H1 (cell line): ENCODE results near the gene ADGRG1. TPM values are rescaled to one million over a fixed set of nuclear protein-coding genes. Genes with fewer than 3 reads are reported as not detected.
A peak's percentile ranks its signal among the peaks of the same experiment; 100 is the strongest.

Source experiments
- CTCF ChIA-PET: fragments of 300-600 bp; sonication (Branson Sonifier 250); formaldehyde crosslinking; loops from one replicate; lab custom pipeline; 2021; ENCODE audit not compliant: partially characterized antibody; lab: Charles Lee
- POLR2A ChIA-PET: fragments of 300-600 bp; sonication (Branson Sonifier 250); formaldehyde crosslinking; loops from one replicate; lab custom pipeline; 2021; ENCODE audit warnings: inconsistent platforms; ENCODE audit not compliant: partially characterized antibody; lab: Charles Lee
- DNase-seq, 2 experiments: peaks; one replicate each; pipeline versions ENCODE4 v3.0.0 to v3.0.0-alpha.2; 2010 to 2022; ENCODE audit warnings: low spot score in 2 of 2, low read depth in 1 of 2, mixed read lengths in 1 of 2
- FAIRE-seq: peaks from 2 replicates; lab custom pipeline; 2011; peaks lifted over from hg19 to GRCh38; lab: Jason Lieb, UNC
- H2AFZ ChIP-seq: 2 replicates; pipeline ENCODE4 v1.8.1; 2012; ENCODE audit warnings: low read length, inconsistent platforms
- H2AK5ac ChIP-seq: 2 replicates; pipeline ENCODE4 v1.6.1; 2013; ENCODE audit warnings: low read depth, low read length
- H2BK120ac ChIP-seq: replicated peaks from 2 replicates; pipeline ENCODE3; 2013; ENCODE audit warnings: low read depth, low read length, inconsistent platforms
- H2BK12ac ChIP-seq: 2 replicates; pipeline ENCODE4 v1.6.1; 2013; ENCODE audit warnings: low read depth, low read length
- H2BK15ac ChIP-seq: 2 replicates; pipeline ENCODE4 v1.6.1; 2013; ENCODE audit warnings: low read length
- H2BK20ac ChIP-seq: 2 replicates; pipeline ENCODE4 v1.6.1; 2013; ENCODE audit warnings: low read length
- H2BK5ac ChIP-seq: 2 replicates; pipeline ENCODE4 v1.6.1; 2013; ENCODE audit warnings: low read depth, low read length
- H3K14ac ChIP-seq: 2 replicates; pipeline ENCODE4 v1.6.1; 2013; ENCODE audit warnings: inconsistent platforms; ENCODE audit not compliant: insufficient read length
- H3K18ac ChIP-seq: 2 replicates; pipeline ENCODE4 v1.6.1; 2013; ENCODE audit warnings: low read length; ENCODE audit errors: extremely low read depth
- H3K23ac ChIP-seq: 2 replicates; pipeline ENCODE4 v1.6.1; 2013; ENCODE audit warnings: inconsistent platforms; ENCODE audit not compliant: insufficient read length
- H3K23me2 ChIP-seq: 2 replicates; pipeline ENCODE4 v1.6.1; 2013; ENCODE audit warnings: low read depth, low read length
- H3K27ac ChIP-seq: 2 replicates; pipeline ENCODE4 v1.6.1; 2011; ENCODE audit warnings: low read depth, low read length, inconsistent platforms
- H3K27me3 ChIP-seq, 4 experiments: replicated peaks in 1 of 4; 1 replicate in 1 of 4; 2 replicates in 3 of 4; pipeline versions ENCODE4 v1.6.1 to v1.8.1; 2011 to 2013; ENCODE audit warnings: low read length in 3 of 4, mild to moderate bottlenecking in 3 of 4, inconsistent platforms in 2 of 4, mixed read lengths in 2 of 4, moderate library complexity in 1 of 4; ENCODE audit not compliant: control insufficient read depth in 3 of 4, insufficient read depth in 3 of 4; ENCODE audit errors: extremely low read depth in 1 of 4
- H3K36me3 ChIP-seq, 4 experiments: 2 replicates each; pipeline versions ENCODE4 v1.6.1 to v1.8.1; 2011 to 2013; ENCODE audit warnings: mild to moderate bottlenecking in 4 of 4, low read length in 3 of 4, moderate library complexity in 2 of 4, control low read depth in 1 of 4, inconsistent platforms in 1 of 4; ENCODE audit not compliant: insufficient read depth in 4 of 4, control insufficient read depth in 2 of 4
- H3K4ac ChIP-seq: replicated peaks from 2 replicates; pipeline ENCODE3; 2013; ENCODE audit warnings: low read length, low read depth, mixed read lengths, inconsistent platforms; ENCODE audit not compliant: insufficient read length
- H3K4me1 ChIP-seq, 4 experiments: replicated peaks in 1 of 4; 1 replicate in 1 of 4; 2 replicates in 3 of 4; pipeline versions ENCODE4 v1.6.1 to v1.8.1; 2011 to 2013; ENCODE audit warnings: low read length in 3 of 4, inconsistent platforms in 2 of 4, mixed read lengths in 1 of 4; ENCODE audit not compliant: insufficient read depth in 4 of 4, control insufficient read depth in 3 of 4
- H3K4me2 ChIP-seq, 2 experiments: 2 replicates each; pipeline versions ENCODE4 v1.6.1 to v1.8.1; 2011 to 2013; ENCODE audit warnings: low read depth in 2 of 2, low read length in 2 of 2, control low read depth in 1 of 2, inconsistent platforms in 1 of 2, mild to moderate bottlenecking in 1 of 2; ENCODE audit not compliant: insufficient read depth in 1 of 2
- H3K4me3 ChIP-seq, 4 experiments: fragments of 200-600, 300-600 bp in 1 of 4; sonication (generic), shearing (Covaris generic), sonication (Bioruptor Twin) in 1 of 4; 2 replicates each; pipeline versions ENCODE4 v1.5.1 to v1.8.1; 2011 to 2016; ENCODE audit warnings: low read length in 4 of 4, low read depth in 3 of 4, control low read depth in 2 of 4, inconsistent platforms in 2 of 4, mild to moderate bottlenecking in 2 of 4, mixed read lengths in 1 of 4, moderate library complexity in 1 of 4; ENCODE audit not compliant: insufficient read depth in 2 of 4; ENCODE audit errors: extremely low read depth in 1 of 4
- H3K56ac ChIP-seq: replicated peaks from 2 replicates; pipeline ENCODE3; 2013; ENCODE audit warnings: low read depth, mild to moderate bottlenecking, mixed read lengths, low read length, inconsistent platforms; ENCODE audit not compliant: insufficient read length
- H3K79me1 ChIP-seq: 2 replicates; pipeline ENCODE4 v1.6.1; 2013; ENCODE audit warnings: low read depth, low read length, control low read depth
- H3K79me2 ChIP-seq, 2 experiments: 2 replicates each; pipeline versions ENCODE4 v1.6.1 to v1.8.1; 2012 to 2013; ENCODE audit warnings: low read length in 2 of 2, mild to moderate bottlenecking in 2 of 2, inconsistent platforms in 1 of 2; ENCODE audit not compliant: insufficient read depth in 2 of 2, control insufficient read depth in 1 of 2
- H3K9ac ChIP-seq, 4 experiments: replicated peaks in 1 of 4; 1 replicate in 1 of 4; 2 replicates in 3 of 4; pipeline versions ENCODE4 v1.6.1 to v1.8.1; 2011 to 2013; ENCODE audit warnings: low read depth in 3 of 4, low read length in 3 of 4, control low read depth in 2 of 4, mild to moderate bottlenecking in 2 of 4, moderate library complexity in 2 of 4, inconsistent platforms in 1 of 4; ENCODE audit errors: extremely low read depth in 1 of 4
- H3K9me3 ChIP-seq, 2 experiments: 2 replicates each; pipeline versions ENCODE4 v1.6.1 to v1.8.1; 2012 to 2013; ENCODE audit warnings: mild to moderate bottlenecking in 2 of 2, moderate library complexity in 2 of 2, control low read depth in 1 of 2, inconsistent platforms in 1 of 2, low read depth in 1 of 2, low read length in 1 of 2, mixed read lengths in 1 of 2; ENCODE audit not compliant: insufficient read depth in 2 of 2
- H4K20me1 ChIP-seq, 2 experiments: replicated peaks in 1 of 2; 2 replicates each; pipeline versions ENCODE3 to v1.8.1; 2011 to 2013; ENCODE audit warnings: inconsistent platforms in 2 of 2, low read length in 2 of 2, mild to moderate bottlenecking in 1 of 2; ENCODE audit not compliant: insufficient read depth in 2 of 2, control insufficient read depth in 1 of 2
- H4K5ac ChIP-seq: 2 replicates; pipeline ENCODE4 v1.6.1; 2013; ENCODE audit warnings: low read length, low read depth, mixed read lengths, inconsistent platforms; ENCODE audit not compliant: insufficient read length
- H4K8ac ChIP-seq: 2 replicates; pipeline ENCODE4 v1.8.0; 2013; ENCODE audit warnings: mild to moderate bottlenecking, moderate library complexity, low read length, inconsistent platforms; ENCODE audit not compliant: insufficient read depth; ENCODE audit errors: extremely low read depth
- H4K91ac ChIP-seq: replicated peaks from 2 replicates; pipeline ENCODE3; 2013; ENCODE audit warnings: low read length, mixed read lengths, inconsistent platforms; ENCODE audit not compliant: insufficient read length
- BRCA1 ChIP-seq: IDR thresholded peaks from 2 replicates; pipeline ENCODE4 v1.6.1; 2012; ENCODE audit warnings: low read depth, low read length, improper control_type of control experiment
- CTBP2 ChIP-seq: IDR thresholded peaks from 2 replicates; pipeline ENCODE4 v1.7.0; 2011; ENCODE audit warnings: borderline replicate concordance, mild to moderate bottlenecking, moderate library complexity, mixed read lengths, low read length; ENCODE audit not compliant: insufficient read depth, insufficient read length
- EGR1 ChIP-seq: IDR thresholded peaks from 2 replicates; pipeline ENCODE4 v1.6.1; 2011; ENCODE audit warnings: low read depth, low read length, borderline replicate concordance
- EP300 ChIP-seq, 2 experiments: IDR thresholded peaks; 1 replicate in 1 of 2; 2 replicates in 1 of 2; pipeline ENCODE4 v1.6.1; 2011 to 2012; ENCODE audit warnings: low read depth in 2 of 2, low read length in 2 of 2, mild to moderate bottlenecking in 2 of 2, borderline replicate concordance in 1 of 2, inconsistent platforms in 1 of 2, moderate library complexity in 1 of 2
- HDAC6 ChIP-seq: IDR thresholded peaks from one replicate; pipeline ENCODE4 v1.7.1; 2012; ENCODE audit warnings: low read depth, mild to moderate bottlenecking, inconsistent platforms, low read length, moderate library complexity
- KDM1A ChIP-seq: fragments of 200-600, 300-600 bp; sonication (generic); IDR thresholded peaks from 2 replicates; pipeline ENCODE4 v1.7.1; 2016; ENCODE audit warnings: mild to moderate bottlenecking, low read length, borderline replicate concordance
- KDM5A ChIP-seq: fragments of 200-600 bp; IDR thresholded peaks from 2 replicates; pipeline ENCODE4 v1.7.1; 2012; ENCODE audit warnings: mild to moderate bottlenecking, low read length, inconsistent platforms, mixed read lengths
- MAFK ChIP-seq: IDR thresholded peaks from 2 replicates; pipeline ENCODE4 v1.6.1; 2012; ENCODE audit warnings: low read depth, mild to moderate bottlenecking, improper control_type of control experiment, low read length
- RNF2 ChIP-seq: fragments of 200-900, 300-1000 bp; sonication (generic); IDR thresholded peaks from 2 replicates; pipeline ENCODE4 v1.7.1; 2016; ENCODE audit warnings: borderline replicate concordance, low read depth, mild to moderate bottlenecking, antibody characterized with exemption, low read length; ENCODE audit not compliant: poor library complexity, severe bottlenecking; ENCODE audit errors: missing control alignments
- SUZ12 ChIP-seq: fragments of 200-600 bp; sonication (generic); IDR thresholded peaks from 2 replicates; pipeline ENCODE4 v1.6.1; 2012; ENCODE audit warnings: mild to moderate bottlenecking, inconsistent platforms, low read length, moderate library complexity, mixed read lengths
- YY1 ChIP-seq: IDR thresholded peaks from 2 replicates; pipeline ENCODE4 v1.6.1; 2011; ENCODE audit warnings: low read depth, mild to moderate bottlenecking, low read length
- WGBS, 2 experiments: shearing (Covaris generic) in 1 of 2; methylation state at CpG; one replicate each; pipeline versions ENCODE4 v1.1.6 to v1.1.7; 2013 to 2015; ENCODE audit warnings: low lambda C conversion rate in 2 of 2, mixed read lengths in 2 of 2, inconsistent platforms in 1 of 2, low coverage in 1 of 2, missing lambda C conversion rate in 1 of 2; ENCODE audit not compliant: insufficient replicate concordance in 2 of 2, insufficient coverage in 1 of 2, insufficient read length in 1 of 2; ENCODE audit errors: extremely low coverage in 1 of 2, missing lambda C conversion rate in 1 of 2; 5-methylcytosine and 5-hydroxymethylcytosine counted together
- polyA plus RNA-seq, 7 experiments: library from polyadenylated mRNA; depleted of rRNA in 3 of 7; stranded (reverse) in 5 of 7; unstranded in 2 of 7; fragments of >200 nt in 5 of 7; fragments of 200-250 nt in 2 of 7; gene quantifications; 1 replicate in 5 of 7; 2 replicates in 1 of 7; 4 replicates in 1 of 7; pipeline versions ENCODE4 v1.2.1 to v1.2.3, GENCODE V29; 2011 to 2013; ENCODE audit warnings: missing spikeins in 2 of 7, mixed read lengths in 2 of 7
- total RNA-seq: library from RNA; stranded (reverse); fragmentation: NEBNext Ultra II Directional; extraction: Animal tissue kit (Norgen Biotek cat#: 25700); gene quantifications from 2 replicates; pipeline ENCODE4 v1.2.1, GENCODE V29; 2021

The ADGRG1 gene
- total and polyA plus RNA-seq, 2 of the 8 experiments (the other 6 are each of a cell fraction or from before 2014, with no cell fraction given), result 1.3 to 2.6 TPM

DNA sequence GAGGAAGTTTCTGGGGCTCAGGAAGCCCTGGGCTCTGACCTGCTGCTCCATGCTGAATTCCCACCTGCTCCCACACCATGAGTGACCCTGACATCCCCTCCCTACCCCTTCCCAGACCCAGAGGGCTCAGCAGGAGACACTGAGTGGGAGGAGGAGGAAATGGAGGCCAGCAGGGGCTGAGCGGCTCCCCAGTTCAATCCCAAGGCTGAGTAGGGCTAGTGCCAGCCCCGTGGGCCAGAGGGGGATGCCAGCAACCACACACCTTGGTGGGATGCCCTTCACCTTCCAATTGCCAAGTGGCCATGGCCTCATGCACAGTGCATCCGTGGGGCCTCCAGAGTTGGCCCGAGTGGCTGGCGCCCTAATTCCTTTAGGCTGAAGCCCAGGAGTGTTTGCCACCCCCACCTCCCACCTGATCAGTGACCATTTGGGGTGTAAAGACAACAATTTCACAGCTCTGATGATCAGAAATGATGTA, 38.7 kb downstream of the ADGRG1 start:
- H3K79me1 ChIP-seq, result no peaks in the 10 kb centered on the region
- no peaks in the 10 kb centered on the region for H3K79me2 ChIP-seq
- H3K4ac ChIP-seq, result no peak overlapping the region
- H4K8ac ChIP-seq, result peak overlapping the region; percentile 19; the same call in 1 of the 2 replicates
- H4K91ac ChIP-seq, result no peak overlapping the region
- H4K5ac ChIP-seq, result no peak overlapping the region
- H3K14ac ChIP-seq, result no peak overlapping the region
- H2AK5ac ChIP-seq, result no peak overlapping the region
- no peak overlapping the region for H2AFZ ChIP-seq
- FAIRE-seq, result no peak
- CTCF ChIA-PET, result interaction anchor here (0.6 to 6.7 kb wide), 27 partner anchors 9 to 268 kb away, joined by 3 to 47 read pairs (median 4); no protein-coding TSS in a partner anchor
- no peak overlapping the region for H2BK12ac ChIP-seq
- H3K4me2 ChIP-seq, result no peak overlapping the region
- no peaks in the 10 kb centered on the region for H3K23me2 ChIP-seq
- no peak overlapping the region for H3K9ac ChIP-seq
- H3K56ac ChIP-seq, result no peak overlapping the region
- no peaks in the 10 kb centered on the region for H3K36me3 ChIP-seq
- no peak overlapping the region for H3K23ac ChIP-seq
- TF ChIP-seq SUZ12, result no peak
- TF ChIP-seq EP300 (IDR thresholded peaks at IDR 0.05; ENCODE audit: borderline replicate concordance in 1 of 2, low read depth in 2 of 2, low read length in 2 of 2), result no peak
- TF ChIP-seq MAFK, result no peak
- no peak for TF ChIP-seq CTBP2
- no peak for TF ChIP-seq EGR1
- TF ChIP-seq KDM1A, result no peak
- TF ChIP-seq HDAC6, result no peak
- no peak for TF ChIP-seq YY1
- TF ChIP-seq RNF2, result no peak
- no peak for TF ChIP-seq KDM5A
- no peak for TF ChIP-seq BRCA1
- no peak overlapping the region for H2BK5ac ChIP-seq
- no peaks in the 10 kb centered on the region for H3K27me3 ChIP-seq
- no peaks in the 10 kb centered on the region for H3K9me3 ChIP-seq
- H2BK20ac ChIP-seq, result no peak overlapping the region
- H3K4me1 ChIP-seq, result peaks cover 0 to 4% (median 0%) of the 10 kb centered on the region in 4 experiments; a peak in 3 of 7 replicates
- POLR2A ChIA-PET, result interaction anchor here (1.1 to 1.2 kb wide), 3 partner anchors 10 to 334 kb away, joined by 3 read pairs; partner anchors contain the start of gene USB1
- H4K20me1 ChIP-seq, result no peaks in the 10 kb centered on the region
- 93% methylated on average over 3 of the region's 5 CpGs; no CpG with 5 or more reads in 1 of the 2 experiments for WGBS, 2 experiments
- no peak overlapping the region for H2BK120ac ChIP-seq
- no peak for DNase-seq
- H2BK15ac ChIP-seq, result no peak overlapping the region
- H3K4me3 ChIP-seq, result no peak overlapping the region
- H3K18ac ChIP-seq, result no peak overlapping the region
- no peak overlapping the region for H3K27ac ChIP-seq
